Measurements from ENCODE around the gene PACC1. TPM values are rescaled to one million over a fixed set of nuclear protein-coding genes. Genes with fewer than 3 reads are reported as not detected.

PACC1 gene
- total and polyA plus RNA-seq, 2 experiments from 2014 or later: 9.4 to 10.4 TPM

- H3K4me3 ChIP-seq: no peak overlapping the region
- no peaks in the 10 kb centered on the region for H3K36me3 ChIP-seq (replicated peaks; ENCODE audit: insufficient read depth, low read depth)
- H4K20me1 ChIP-seq (ENCODE audit: insufficient read depth, poor library complexity, severe bottlenecking): no peaks in the 10 kb centered on the region
- no peak for TF ChIP-seq EZH2phosphoT487 (IDR thresholded peaks at IDR 0.05; ENCODE audit: low read depth, severe bottlenecking, unreplicated experiment)
- TF ChIP-seq CTCF (IDR thresholded peaks at IDR 0.05; ENCODE audit: poor library complexity): no peak
- no peak for TF ChIP-seq EZH2 (IDR thresholded peaks at IDR 0.05; ENCODE audit: borderline replicate concordance)
- H3K4me1 ChIP-seq (ENCODE audit: insufficient read depth): no peaks in the 10 kb centered on the region
- H3K27ac ChIP-seq: no peak overlapping the region
- no peaks in the 10 kb centered on the region for H3K9me3 ChIP-seq (ENCODE audit: low read depth)
- no peak for DNase-seq (ENCODE audit: low spot score)
- no peaks in the 10 kb centered on the region for H3K9me2 ChIP-seq (replicated peaks; ENCODE audit: insufficient read depth)
- no peak overlapping the region for H3K4me2 ChIP-seq
- H2AFZ ChIP-seq: no peak overlapping the region
- no peaks in the 10 kb centered on the region for H3K79me2 ChIP-seq
- 92% methylated on average over 4 of the region's 4 CpGs for WGBS (ENCODE audit: low lambda C conversion rate, missing lambda C conversion rate)
- H3K27me3 ChIP-seq: no peaks in the 10 kb centered on the region
Measured at GRCh38 chr1:212381397-212382035, 33.2 kb downstream of the PACC1 start.

- H3K27ac ChIP-seq: no peak overlapping the region
- no peaks in the 10 kb centered on the region for H4K20me1 ChIP-seq (ENCODE audit: insufficient read depth, poor library complexity, severe bottlenecking)
- TF ChIP-seq EZH2phosphoT487 (IDR thresholded peaks at IDR 0.05; ENCODE audit: low read depth, severe bottlenecking, unreplicated experiment): no peak
- TF ChIP-seq EZH2 (IDR thresholded peaks at IDR 0.05; ENCODE audit: borderline replicate concordance): no peak
- TF ChIP-seq CTCF (IDR thresholded peaks at IDR 0.05; ENCODE audit: poor library complexity): no peak
- H3K27me3 ChIP-seq: no peaks in the 10 kb centered on the region
- H3K4me1 ChIP-seq (ENCODE audit: insufficient read depth): no peaks in the 10 kb centered on the region
- no peaks in the 10 kb centered on the region for H3K9me2 ChIP-seq (replicated peaks; ENCODE audit: insufficient read depth)
- H3K36me3 ChIP-seq (replicated peaks; ENCODE audit: insufficient read depth, low read depth): no peaks in the 10 kb centered on the region
- H3K4me2 ChIP-seq: no peak overlapping the region
- no peaks in the 10 kb centered on the region for H3K9me3 ChIP-seq (ENCODE audit: low read depth)
- WGBS (ENCODE audit: low lambda C conversion rate, missing lambda C conversion rate): 100% methylated on average over 2 of the region's 2 CpGs
- H3K4me3 ChIP-seq: no peak overlapping the region
- no peak for DNase-seq (ENCODE audit: low spot score)
- H3K79me2 ChIP-seq: no peaks in the 10 kb centered on the region
- H2AFZ ChIP-seq: no peak overlapping the region
Measured at GRCh38 chr1:212379366-212379765, 35.3 kb downstream of the PACC1 start.

GRCh38 chr1:212377644-212378043, 37.0 kb downstream of the PACC1 start:
- Histone ChIP-seq H3K9me2 (replicated peaks; ENCODE audit: insufficient read depth) (no peaks in the 10 kb centered on the region), H3K4me1 (ENCODE audit: insufficient read depth) (no peaks in the 10 kb centered on the region), H3K4me2 (no peak overlapping the region), H2AFZ (no peak overlapping the region), H3K36me3 (replicated peaks; ENCODE audit: insufficient read depth, low read depth) (peaks cover 2% of the 10 kb centered on the region), H3K9me3 (ENCODE audit: low read depth) (peaks cover 8% of the 10 kb centered on the region), H3K4me3 (no peak overlapping the region), H3K27me3 (no peaks in the 10 kb centered on the region), H3K27ac (no peak overlapping the region), H3K79me2 (no peaks in the 10 kb centered on the region), H4K20me1 (ENCODE audit: insufficient read depth, poor library complexity, severe bottlenecking) (no peaks in the 10 kb centered on the region)
- no peak for DNase-seq (ENCODE audit: low spot score)
- WGBS (ENCODE audit: low lambda C conversion rate, missing lambda C conversion rate): 98% methylated on average over 3 of the region's 3 CpGs
- no peak for TF ChIP-seq EZH2phosphoT487 (IDR thresholded peaks at IDR 0.05; ENCODE audit: low read depth, severe bottlenecking, unreplicated experiment)
- no peak for TF ChIP-seq EZH2 (IDR thresholded peaks at IDR 0.05; ENCODE audit: borderline replicate concordance)
- TF ChIP-seq CTCF (IDR thresholded peaks at IDR 0.05; ENCODE audit: poor library complexity): no peak
